Skeletal muscle tissue (tissue), 4 donors: Measurements from ENCODE around the gene BRIP1. TPM values are rescaled to one million over a fixed set of nuclear protein-coding genes. Genes with fewer than 3 reads are reported as not detected.

Experiments
- H3K27ac ChIP-seq: one replicate; pipeline ENCODE4 v1.7.0; 2013; ENCODE audit warnings: mild to moderate bottlenecking, low read depth, low read length, inconsistent platforms
- H3K27me3 ChIP-seq, 3 donors: one replicate each; pipeline ENCODE4 v1.7.0; 2013; ENCODE audit warnings: low read length in 3 of 3; ENCODE audit not compliant: control insufficient read depth in 3 of 3, insufficient read depth in 3 of 3
- H3K36me3 ChIP-seq, 3 donors: one replicate each; pipeline ENCODE4 v1.7.0; 2013; ENCODE audit warnings: low read length in 3 of 3; ENCODE audit not compliant: control insufficient read depth in 3 of 3, insufficient read depth in 3 of 3
- H3K4me1 ChIP-seq, 3 donors: one replicate each; pipeline ENCODE4 v1.7.0; 2013; ENCODE audit warnings: low read length in 3 of 3, mild to moderate bottlenecking in 3 of 3; ENCODE audit not compliant: control insufficient read depth in 3 of 3, insufficient read depth in 3 of 3
- H3K4me3 ChIP-seq, 3 donors: one replicate each; pipeline ENCODE4 v1.7.0; 2013; ENCODE audit warnings: low read length in 3 of 3
- H3K9ac ChIP-seq, 3 donors: one replicate each; pipeline ENCODE4 v1.7.0; 2013; ENCODE audit warnings: low read length in 3 of 3, mild to moderate bottlenecking in 3 of 3, moderate library complexity in 2 of 3, low read depth in 1 of 3
- H3K9me3 ChIP-seq, 3 donors: one replicate each; pipeline ENCODE4 v1.7.0; 2013; ENCODE audit warnings: low read length in 3 of 3; ENCODE audit not compliant: control insufficient read depth in 3 of 3
- total RNA-seq: library from RNA; depleted of rRNA; stranded (reverse); fragments of >200 nt; gene quantifications from one replicate; pipeline ENCODE4 v1.2.3, GENCODE V29; 2014
- donor health status: Osteomylitis.

BRIP1 gene
- total RNA-seq, 1 donor from 2014 or later, result 4.2 TPM

DNA sequence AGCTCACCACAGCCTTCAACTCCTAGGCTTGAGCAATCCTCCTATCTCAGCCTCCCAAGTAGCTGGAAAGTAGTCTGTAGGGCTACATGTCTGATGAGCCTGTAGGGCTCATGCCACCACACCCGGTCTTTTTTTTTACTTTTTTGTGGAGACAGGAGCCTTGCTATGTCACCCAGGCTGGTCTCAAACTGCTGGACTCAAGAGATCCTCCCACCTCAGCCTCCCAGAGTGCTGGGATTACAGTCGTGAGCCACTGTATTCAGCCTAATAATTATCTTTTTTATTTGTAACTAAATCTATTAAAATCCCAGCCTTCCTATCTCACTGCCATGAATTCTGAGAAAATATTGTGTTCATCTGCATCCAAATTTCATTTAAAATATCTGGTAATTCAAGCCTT, 15.1 kb downstream of the BRIP1 start:
- Histone ChIP-seq H3K4me1 (no peaks in the 10 kb centered on the region), H3K27me3 (no peaks in the 10 kb centered on the region), H3K4me3 (no peak overlapping the region), H3K9ac (no peak overlapping the region), H3K9me3 (no peaks in the 10 kb centered on the region), H3K36me3 (no peaks in the 10 kb centered on the region), H3K27ac (no peak overlapping the region)

DNA sequence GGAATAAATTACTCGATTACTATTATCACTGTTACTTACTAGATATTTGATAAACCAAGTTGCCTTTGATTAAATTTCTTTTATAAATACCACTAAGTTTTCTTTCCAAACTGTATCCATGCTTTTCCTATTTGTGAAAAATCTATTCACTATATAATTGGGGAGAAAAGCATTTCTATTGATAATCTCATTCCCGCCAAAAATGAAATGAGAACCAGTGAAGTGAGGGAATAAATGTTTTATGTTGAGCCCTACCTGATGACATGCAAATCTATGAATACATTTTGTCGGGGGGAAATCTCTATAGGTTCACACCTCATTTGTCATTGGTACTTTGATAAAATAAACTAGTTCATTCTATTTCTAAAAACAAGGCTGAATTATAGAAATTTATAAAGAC, 15.7 kb downstream of the BRIP1 start:
- H3K36me3 ChIP-seq, result no peaks in the 10 kb centered on the region
- no peaks in the 10 kb centered on the region for H3K27me3 ChIP-seq
- no peak overlapping the region for H3K4me3 ChIP-seq
- no peak overlapping the region for H3K9ac ChIP-seq
- H3K4me1 ChIP-seq, result no peaks in the 10 kb centered on the region
- H3K27ac ChIP-seq, result no peak overlapping the region
- H3K9me3 ChIP-seq, result no peaks in the 10 kb centered on the region

DNA sequence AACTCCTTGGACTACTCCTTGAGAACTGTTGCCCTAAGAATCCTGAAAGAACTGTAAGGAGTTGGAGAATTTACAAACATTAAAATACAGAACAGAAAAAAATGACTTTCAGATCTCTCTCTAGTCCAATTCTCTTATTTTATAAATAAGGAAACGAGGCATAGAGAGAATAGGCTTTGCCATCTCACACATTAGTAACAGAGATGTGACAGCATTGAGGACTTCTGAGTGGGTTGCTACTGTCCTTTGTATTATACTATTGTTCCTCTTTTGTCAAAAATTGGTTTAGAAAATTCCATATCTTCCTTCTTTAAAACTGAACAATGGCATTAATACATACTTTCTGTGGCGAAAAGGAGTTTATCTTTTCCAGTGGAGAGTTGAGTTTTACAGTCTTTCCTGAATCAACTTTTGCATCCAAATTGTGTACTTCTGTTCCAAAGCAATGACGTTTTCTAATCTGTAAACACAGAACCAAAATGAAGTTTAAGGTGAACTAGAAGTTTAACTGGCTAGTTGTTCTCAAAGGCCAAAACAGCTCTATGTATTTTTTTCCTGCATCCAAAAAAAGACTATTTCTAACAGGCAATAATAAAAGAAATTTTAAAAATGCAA, 16.5 kb downstream of the BRIP1 start:
- Histone ChIP-seq H3K9ac (no peak overlapping the region), H3K27me3 (no peaks in the 10 kb centered on the region), H3K9me3 (no peaks in the 10 kb centered on the region), H3K4me1 (no peaks in the 10 kb centered on the region), H3K27ac (no peak overlapping the region), H3K4me3 (no peak overlapping the region), H3K36me3 (no peaks in the 10 kb centered on the region)

DNA sequence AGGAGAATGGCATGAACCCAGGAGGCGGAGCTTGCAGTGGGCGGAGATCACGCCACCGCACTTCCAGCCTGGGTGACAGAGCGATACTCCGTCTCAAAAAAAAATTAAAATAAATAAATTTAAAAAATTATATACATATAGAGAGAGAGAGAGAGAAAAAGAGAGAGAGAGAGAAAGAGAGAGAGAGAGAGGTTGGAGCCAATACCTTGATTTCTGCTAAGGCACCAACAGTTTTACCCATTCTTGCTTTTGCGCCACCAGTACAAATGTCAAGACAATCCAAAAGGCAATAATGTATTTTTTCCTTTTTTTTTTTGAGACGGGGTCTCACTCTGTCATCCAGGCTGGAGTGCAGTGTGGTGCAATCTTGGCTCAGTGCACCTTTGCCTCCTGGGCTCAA, 17.2 kb downstream of the BRIP1 start:
- no peak overlapping the region for H3K27ac ChIP-seq
- no peaks in the 10 kb centered on the region for H3K36me3 ChIP-seq
- no peaks in the 10 kb centered on the region for H3K4me1 ChIP-seq
- H3K9ac ChIP-seq, result no peak overlapping the region
- no peaks in the 10 kb centered on the region for H3K9me3 ChIP-seq
- H3K27me3 ChIP-seq, result no peaks in the 10 kb centered on the region
- H3K4me3 ChIP-seq, result no peak overlapping the region

DNA sequence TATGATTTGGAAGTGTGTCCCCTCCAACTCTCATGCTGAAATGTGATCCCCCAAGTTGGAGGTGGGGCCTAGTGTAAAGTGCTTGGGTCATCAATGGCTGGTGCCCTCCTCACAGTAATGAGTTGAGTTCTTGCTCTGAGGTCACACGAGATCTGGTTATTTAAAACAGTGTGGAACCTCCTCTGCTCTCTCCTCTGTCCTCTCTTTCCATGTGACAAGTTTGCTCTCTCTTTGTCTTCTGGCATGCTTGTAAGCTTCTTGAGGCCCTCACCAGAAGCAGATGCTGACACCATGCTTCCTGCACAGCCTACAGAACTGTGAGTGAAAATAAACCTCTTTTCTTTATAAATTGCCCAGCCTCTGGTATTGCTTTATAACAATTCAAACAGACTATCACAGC, 19.9 kb downstream of the BRIP1 start:
- Histone ChIP-seq H3K9ac (no peak overlapping the region), H3K36me3 (no peaks in the 10 kb centered on the region), H3K9me3 (no peaks in the 10 kb centered on the region), H3K4me1 (no peaks in the 10 kb centered on the region), H3K4me3 (no peak overlapping the region), H3K27ac (no peak overlapping the region), H3K27me3 (no peaks in the 10 kb centered on the region)

DNA sequence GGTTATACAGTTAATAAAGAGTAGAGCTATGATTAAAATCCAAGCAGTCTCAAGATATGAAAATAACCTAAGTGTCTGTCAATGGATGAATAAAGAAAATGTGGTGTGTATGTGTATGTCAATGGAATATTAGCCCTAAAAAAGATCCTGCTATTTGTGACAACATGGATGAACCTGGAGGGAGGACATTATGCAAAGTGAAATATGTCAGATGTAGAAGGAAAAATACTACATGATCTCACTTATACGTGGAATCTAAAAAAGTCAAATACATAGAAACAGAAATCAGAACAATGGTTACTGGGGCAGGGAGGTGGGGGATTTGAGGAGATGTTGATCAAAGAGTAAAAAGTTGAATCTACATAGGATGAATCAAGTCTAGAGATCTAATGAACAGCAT, 20.4 kb downstream of the BRIP1 start:
- no peak overlapping the region for H3K4me3 ChIP-seq
- no peaks in the 10 kb centered on the region for H3K4me1 ChIP-seq
- no peaks in the 10 kb centered on the region for H3K36me3 ChIP-seq
- H3K27me3 ChIP-seq, result no peaks in the 10 kb centered on the region
- no peaks in the 10 kb centered on the region for H3K9me3 ChIP-seq
- no peak overlapping the region for H3K9ac ChIP-seq
- H3K27ac ChIP-seq, result no peak overlapping the region

DNA sequence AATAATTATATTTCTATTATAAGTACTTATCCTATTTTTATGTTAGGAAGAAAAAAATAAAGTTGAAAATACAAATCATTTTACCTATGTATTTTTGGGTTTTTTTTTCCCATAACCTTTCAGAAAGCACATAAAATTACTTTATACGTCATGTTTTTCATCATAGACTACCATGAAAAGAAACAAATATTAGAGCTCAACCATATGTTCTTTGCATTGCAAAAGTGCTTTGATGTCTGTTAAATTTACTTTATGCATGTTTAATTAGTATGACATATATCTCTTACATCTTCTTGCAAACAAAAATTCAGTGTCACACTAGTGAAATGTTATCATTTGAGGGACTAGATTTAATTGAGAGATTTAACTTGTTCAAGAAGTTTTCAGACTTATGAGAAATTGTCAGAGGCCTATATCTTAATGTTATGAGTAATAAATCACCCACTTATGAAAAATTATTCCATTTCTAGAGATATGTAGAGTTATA, 24.0 kb downstream of the BRIP1 start:
- Histone ChIP-seq H3K27ac (no peak overlapping the region), H3K27me3 (no peaks in the 10 kb centered on the region), H3K4me3 (no peak overlapping the region), H3K36me3 (no peaks in the 10 kb centered on the region), H3K9ac (no peak overlapping the region), H3K4me1 (no peaks in the 10 kb centered on the region), H3K9me3 (no peaks in the 10 kb centered on the region)

DNA sequence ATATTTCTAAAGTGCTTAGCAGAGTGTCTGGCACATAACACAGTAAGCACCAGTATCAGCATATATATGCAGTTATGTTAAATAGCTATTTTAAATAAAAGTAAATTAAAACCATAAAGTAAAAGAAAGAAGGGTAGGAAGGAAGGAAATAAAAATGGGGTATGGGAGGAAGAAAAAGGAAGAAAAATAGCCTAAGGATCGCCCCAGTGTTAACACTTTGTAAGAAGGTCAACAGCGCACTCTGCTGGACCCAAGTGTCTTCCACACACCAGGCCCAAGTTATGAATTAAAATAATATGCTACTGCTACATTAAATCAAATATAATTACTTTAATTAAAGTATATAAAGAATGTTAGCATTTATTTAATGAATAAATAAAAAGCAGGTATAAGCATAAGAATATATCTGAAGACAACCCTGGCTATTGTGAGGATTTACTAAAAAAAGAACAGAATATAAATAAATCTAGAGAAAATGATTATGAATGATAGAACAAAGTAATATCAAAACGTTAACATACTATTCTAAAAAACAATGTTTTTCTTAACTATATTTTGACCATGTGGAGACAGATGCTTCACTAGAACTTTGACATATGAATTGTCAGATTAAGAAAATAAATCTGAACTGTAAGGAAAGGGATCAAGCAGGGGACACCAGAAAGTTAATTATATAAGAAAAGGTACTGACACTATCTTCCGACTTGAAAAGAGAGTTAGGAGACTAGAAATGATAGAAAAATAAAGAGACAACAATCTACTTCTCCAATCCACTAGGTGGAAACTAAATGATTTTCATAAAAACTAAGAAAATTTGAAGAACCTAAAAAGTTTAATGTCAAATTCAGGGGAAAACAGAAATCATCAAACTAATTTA, 25.9 kb downstream of the BRIP1 start:
- Histone ChIP-seq H3K27ac (no peak overlapping the region), H3K4me3 (no peak overlapping the region), H3K27me3 (no peaks in the 10 kb centered on the region), H3K4me1 (no peaks in the 10 kb centered on the region), H3K9ac (no peak overlapping the region), H3K9me3 (no peaks in the 10 kb centered on the region), H3K36me3 (no peaks in the 10 kb centered on the region)

DNA sequence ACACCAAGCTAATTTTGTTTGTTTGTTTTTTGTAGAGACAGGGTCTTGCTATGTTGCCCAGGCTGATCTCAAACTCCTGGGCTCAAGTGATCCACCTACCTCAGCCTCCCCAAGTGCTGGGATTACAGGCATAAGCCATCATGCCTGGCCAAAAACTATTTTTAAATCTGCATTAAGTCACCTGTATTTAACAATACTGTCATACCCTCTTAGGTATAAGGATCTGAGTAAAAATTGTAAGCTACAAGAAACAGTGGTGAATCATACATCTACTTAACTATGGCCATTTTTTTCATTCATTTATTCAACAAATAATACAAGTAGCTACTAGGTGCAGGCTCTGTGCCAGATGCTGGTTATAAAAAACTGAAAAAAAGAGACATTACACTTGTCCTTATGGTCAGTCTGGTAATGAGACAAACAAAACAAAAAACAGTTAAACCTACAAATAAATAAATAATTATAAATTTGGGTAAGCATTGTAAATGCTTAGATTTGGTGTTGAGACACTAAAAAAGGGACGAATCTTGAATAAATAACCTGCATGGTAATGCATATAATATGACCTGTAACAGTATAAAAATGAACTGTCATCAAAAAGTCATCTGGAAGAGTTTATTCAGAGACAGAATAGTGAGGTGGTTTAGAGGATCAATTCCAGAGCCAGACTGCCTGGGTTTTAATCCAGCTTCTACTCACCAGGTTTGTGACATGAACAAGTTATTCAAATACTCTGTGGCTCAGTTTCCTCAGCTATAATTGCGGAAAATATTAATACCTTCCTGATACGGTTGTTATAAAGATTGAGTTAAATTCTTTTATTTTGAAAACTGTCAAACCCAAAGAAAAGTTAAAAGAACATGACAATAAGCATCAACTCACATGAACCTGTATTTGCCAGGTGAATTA, 26.8 kb downstream of the BRIP1 start:
- Histone ChIP-seq H3K9ac (no peak overlapping the region), H3K4me1 (no peaks in the 10 kb centered on the region), H3K36me3 (no peaks in the 10 kb centered on the region), H3K4me3 (no peak overlapping the region), H3K27ac (no peak overlapping the region), H3K27me3 (no peaks in the 10 kb centered on the region), H3K9me3 (no peaks in the 10 kb centered on the region)
